Activated T-helper 2 cell treated with anti-CD3 and anti-CD28 coated beads, Interferon-gamma antibody, Interleukin-2, Interleukin-4, amounts not matched to agents 10 μg/mL and 5 μg/mL and 100 μg/mL, durations not matched to agents 14 hours and 24 hours and 36 hours (primary cell): ENCODE data around the gene MAN1B1. TPM values are rescaled to one million over a fixed set of nuclear protein-coding genes. Genes with fewer than 3 reads are reported as not detected.

Experiments
- DNase-seq: peaks from one replicate; pipeline ENCODE4 v3.0.0; 2021; ENCODE audit warnings: low spot score
- H3K27ac Mint-ChIP-seq: one replicate; pipeline ENCODE4 v1.8.0; 2021; ENCODE audit warnings: mixed read lengths
- H3K27me3 Mint-ChIP-seq: one replicate; pipeline ENCODE4 v1.8.0; 2021; ENCODE audit warnings: low read depth, mixed read lengths
- H3K36me3 Mint-ChIP-seq: one replicate; pipeline ENCODE4 v1.8.0; 2021; ENCODE audit warnings: low read depth, mixed read lengths
- H3K4me1 Mint-ChIP-seq: one replicate; pipeline ENCODE4 v1.8.0; 2021; ENCODE audit warnings: low read depth, mixed read lengths
- H3K4me3 Mint-ChIP-seq: one replicate; pipeline ENCODE4 v1.8.0; 2021; ENCODE audit warnings: low read depth, mild to moderate bottlenecking, moderate library complexity, mixed read lengths
- H3K9me3 Mint-ChIP-seq: one replicate; pipeline ENCODE4 v1.8.0; 2021; ENCODE audit warnings: mixed read lengths
- intact Hi-C: fragments of 100-400 bp; cut with micrococcal nuclease; formaldehyde crosslinking; loops from one replicate; pipeline ENCODE4 v1.15.1; 2023
- total RNA-seq: library from RNA; stranded (reverse); gene quantifications from 2 replicates; pipeline ENCODE4 v1.2.3, GENCODE V29; 2022

The MAN1B1 gene
- total RNA-seq, 1 donor from 2014 or later, result 52.2 TPM

DNA sequence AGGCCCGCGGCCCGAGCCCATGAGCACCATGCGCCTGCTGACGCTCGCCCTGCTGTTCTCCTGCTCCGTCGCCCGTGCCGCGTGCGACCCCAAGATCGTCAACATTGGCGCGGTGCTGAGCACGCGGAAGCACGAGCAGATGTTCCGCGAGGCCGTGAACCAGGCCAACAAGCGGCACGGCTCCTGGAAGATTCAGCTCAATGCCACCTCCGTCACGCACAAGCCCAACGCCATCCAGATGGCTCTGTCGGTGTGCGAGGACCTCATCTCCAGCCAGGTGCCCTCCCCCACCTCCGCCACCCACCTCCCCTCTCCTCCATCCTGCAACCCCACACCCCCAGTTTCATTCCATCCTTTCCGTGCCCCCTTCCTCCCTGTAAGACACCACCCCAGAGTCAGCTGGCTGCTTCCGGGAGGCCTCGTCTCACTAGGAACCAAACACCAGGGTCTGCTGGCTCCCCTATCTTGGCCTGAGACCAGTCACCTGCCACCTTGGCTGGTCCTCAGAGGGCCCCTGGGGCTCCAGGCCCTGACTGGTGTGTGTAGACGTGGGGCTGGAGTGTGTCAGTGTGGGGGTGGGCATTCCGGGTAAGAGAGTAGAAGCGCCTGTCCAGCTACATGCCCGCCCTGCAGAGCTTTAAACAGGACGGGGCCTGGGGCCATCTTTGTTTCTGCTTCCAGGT, 52.8 kb downstream of the MAN1B1 start:
- Mint-ChIP-seq H3K27me3 (peaks cover 42% of the 10 kb centered on the region), H3K27ac (no peak overlapping the region), H3K36me3 (no peaks in the 10 kb centered on the region), H3K4me1 (no peaks in the 10 kb centered on the region), H3K4me3 (no peak overlapping the region), H3K9me3 (no peaks in the 10 kb centered on the region)
- intact Hi-C loops, result no loop called here
- DNase-seq, result no peak

- intact Hi-C loops, result no loop called here
- DNase-seq, result no peak
- Mint-ChIP-seq H3K4me3 (no peak overlapping the region), H3K36me3 (no peaks in the 10 kb centered on the region), H3K27ac (no peak overlapping the region), H3K9me3 (no peaks in the 10 kb centered on the region), H3K27me3 (peaks cover 41% of the 10 kb centered on the region), H3K4me1 (no peaks in the 10 kb centered on the region)
Observed at GRCh38 chr9:137140151-137141012, 53.6 kb downstream of the MAN1B1 start.

GRCh38 chr9:137141050-137141810, 54.4 kb downstream of the MAN1B1 start:
- Mint-ChIP-seq H3K36me3 (no peaks in the 10 kb centered on the region), H3K27me3 (peaks cover 36% of the 10 kb centered on the region), H3K4me3 (no peak overlapping the region), H3K4me1 (no peaks in the 10 kb centered on the region), H3K27ac (no peak overlapping the region), H3K9me3 (no peaks in the 10 kb centered on the region)
- DNase-seq, result no peak
- intact Hi-C loops, result no loop called here

GRCh38 chr9:137141976-137142936, 55.5 kb downstream of the MAN1B1 start:
- H3K36me3 Mint-ChIP-seq, result no peaks in the 10 kb centered on the region
- no peak overlapping the region for H3K4me3 Mint-ChIP-seq
- no peak overlapping the region for H3K27ac Mint-ChIP-seq
- no peaks in the 10 kb centered on the region for H3K9me3 Mint-ChIP-seq
- no peak for DNase-seq
- H3K27me3 Mint-ChIP-seq, result peaks cover 30% of the 10 kb centered on the region
- no peaks in the 10 kb centered on the region for H3K4me1 Mint-ChIP-seq
- intact Hi-C loops, result no loop called here

DNA sequence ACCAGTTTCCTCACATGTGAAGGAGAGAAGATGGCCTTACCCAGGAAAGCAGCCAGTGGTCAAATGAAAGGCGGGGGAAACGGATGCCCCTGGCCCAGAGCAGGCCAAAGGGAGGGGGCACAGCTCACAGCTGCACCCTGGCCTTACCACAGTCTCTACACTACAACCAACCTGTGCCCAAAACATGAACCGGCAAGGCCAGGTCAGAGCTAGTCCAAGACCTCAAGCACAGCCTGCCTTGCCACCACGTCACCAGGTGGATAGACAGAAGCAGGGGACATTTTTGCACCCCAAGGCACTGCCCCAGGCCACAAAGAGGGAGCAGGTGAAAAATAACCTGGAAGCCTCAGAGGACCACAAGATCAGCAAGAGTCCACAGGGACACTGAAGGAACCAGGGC, 56.7 kb downstream of the MAN1B1 start:
- peaks cover 22% of the 10 kb centered on the region for H3K27me3 Mint-ChIP-seq
- H3K36me3 Mint-ChIP-seq, result no peaks in the 10 kb centered on the region
- no peak overlapping the region for H3K27ac Mint-ChIP-seq
- intact Hi-C loops, result no loop called here
- H3K9me3 Mint-ChIP-seq, result no peaks in the 10 kb centered on the region
- H3K4me3 Mint-ChIP-seq, result no peak overlapping the region
- DNase-seq, result no peak
- no peaks in the 10 kb centered on the region for H3K4me1 Mint-ChIP-seq

DNA sequence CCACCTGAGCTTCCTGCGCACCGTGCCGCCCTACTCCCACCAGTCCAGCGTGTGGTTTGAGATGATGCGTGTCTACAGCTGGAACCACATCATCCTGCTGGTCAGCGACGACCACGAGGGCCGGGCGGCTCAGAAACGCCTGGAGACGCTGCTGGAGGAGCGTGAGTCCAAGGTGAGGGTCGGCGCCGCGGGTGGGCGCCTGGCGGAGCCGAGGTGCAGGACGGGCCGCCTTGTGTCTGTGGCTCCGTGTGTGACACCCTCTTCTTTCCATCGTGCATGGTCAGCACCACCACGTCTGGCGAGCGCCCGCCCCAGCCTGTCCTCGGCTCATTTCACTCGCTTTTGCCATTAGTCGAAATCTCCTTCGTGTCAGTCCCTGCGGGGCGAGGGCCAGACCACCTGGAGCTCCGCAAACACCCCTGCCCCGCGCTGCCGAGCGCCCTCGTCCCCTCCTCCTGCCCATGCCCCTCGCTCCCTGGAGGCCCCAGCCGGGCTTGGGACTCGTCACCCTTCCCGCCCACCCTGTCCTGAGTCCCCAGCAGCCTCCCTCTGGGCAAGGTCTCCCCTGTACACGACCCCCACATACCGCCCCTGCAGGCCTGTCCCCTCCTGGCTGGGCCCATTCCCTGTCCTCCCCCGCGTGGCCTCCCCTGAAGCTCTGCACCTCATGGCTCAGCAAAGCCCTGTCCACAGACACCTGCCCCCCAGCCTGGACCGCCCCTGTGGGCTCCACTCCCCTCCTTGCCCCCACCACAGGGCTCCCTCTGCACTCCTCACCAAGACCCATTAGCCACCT, 59.1 kb downstream of the MAN1B1 start:
- no peak overlapping the region for H3K4me3 Mint-ChIP-seq
- no peak for DNase-seq
- H3K27ac Mint-ChIP-seq, result no peak overlapping the region
- intact Hi-C loops, result no loop called here
- no peaks in the 10 kb centered on the region for H3K36me3 Mint-ChIP-seq
- H3K27me3 Mint-ChIP-seq, result peaks cover 6% of the 10 kb centered on the region
- H3K9me3 Mint-ChIP-seq, result no peaks in the 10 kb centered on the region
- peaks cover under 1% of the 10 kb centered on the region for H3K4me1 Mint-ChIP-seq

GRCh38 chr9:137146527-137146918, 59.7 kb downstream of the MAN1B1 start:
- Mint-ChIP-seq H3K27me3 (peaks cover 6% of the 10 kb centered on the region), H3K9me3 (no peaks in the 10 kb centered on the region), H3K4me3 (no peak overlapping the region), H3K36me3 (no peaks in the 10 kb centered on the region), H3K27ac (no peak overlapping the region), H3K4me1 (peaks cover 4% of the 10 kb centered on the region)
- intact Hi-C loops, result no loop called here
- no peak for DNase-seq

- Mint-ChIP-seq H3K36me3 (no peaks in the 10 kb centered on the region), H3K27ac (no peak overlapping the region), H3K4me1 (peaks cover 4% of the 10 kb centered on the region), H3K9me3 (no peaks in the 10 kb centered on the region), H3K27me3 (peaks cover 4% of the 10 kb centered on the region), H3K4me3 (no peak overlapping the region)
- intact Hi-C loops, result no loop called here
- DNase-seq, result no peak
Observed at GRCh38 chr9:137147091-137147792, 60.5 kb downstream of the MAN1B1 start.

DNA sequence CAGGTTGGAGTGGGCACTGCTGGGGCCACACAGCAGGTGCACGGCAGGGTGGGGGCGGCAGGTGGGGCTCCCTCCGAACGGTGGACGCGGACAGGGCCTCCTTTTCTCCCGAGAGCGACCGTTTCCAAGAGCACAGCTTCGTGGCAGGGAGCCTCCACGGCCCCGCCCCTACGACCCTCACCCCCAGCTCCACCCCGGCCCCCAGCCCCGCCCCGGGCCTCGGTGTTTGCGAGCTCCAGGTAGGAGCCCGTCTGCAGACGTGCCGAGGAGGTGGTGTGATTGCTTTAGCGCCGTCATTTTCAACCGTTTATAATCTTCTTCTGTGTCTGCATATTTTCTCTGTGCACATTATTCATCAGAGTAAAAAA, 61.0 kb downstream of the MAN1B1 start:
- H3K27ac Mint-ChIP-seq, result no peak overlapping the region
- H3K9me3 Mint-ChIP-seq, result no peaks in the 10 kb centered on the region
- intact Hi-C loops, result no loop called here
- no peak overlapping the region for H3K4me3 Mint-ChIP-seq
- H3K4me1 Mint-ChIP-seq, result peaks cover 4% of the 10 kb centered on the region
- peaks cover 2% of the 10 kb centered on the region for H3K27me3 Mint-ChIP-seq
- no peak for DNase-seq
- H3K36me3 Mint-ChIP-seq, result no peaks in the 10 kb centered on the region

GRCh38 chr9:137148242-137148641, 61.5 kb downstream of the MAN1B1 start:
- Mint-ChIP-seq H3K36me3 (no peaks in the 10 kb centered on the region), H3K4me3 (no peak overlapping the region), H3K9me3 (no peaks in the 10 kb centered on the region), H3K27ac (no peak overlapping the region), H3K27me3 (peaks cover 2% of the 10 kb centered on the region), H3K4me1 (peaks cover 4% of the 10 kb centered on the region)
- DNase-seq, result no peak
- intact Hi-C loops, result no loop called here

- Mint-ChIP-seq H3K9me3 (no peaks in the 10 kb centered on the region), H3K4me1 (peaks cover 4% of the 10 kb centered on the region), H3K36me3 (no peaks in the 10 kb centered on the region)
Observed at GRCh38 chr9:137148661-137149060, 61.9 kb downstream of the MAN1B1 start.

More at GRCh38 chr9:137148661-137149060, 61.9 kb downstream of the MAN1B1 start:
- DNase-seq, result no peak
- Mint-ChIP-seq H3K27me3 (peaks cover 2% of the 10 kb centered on the region), H3K27ac (no peak overlapping the region), H3K4me3 (no peak overlapping the region)
- intact Hi-C loops, result no loop called here
